Ovary (tissue), 9 donors: ENCODE results near the gene RGS19. TPM values are rescaled to one million over a fixed set of nuclear protein-coding genes. Genes with fewer than 3 reads are reported as not detected.

ENCODE experiments used
- DNase-seq, 5 donors: peaks; one replicate each; pipeline ENCODE4 v3.0.0-alpha.2; 2019 to 2020
- H3K27ac ChIP-seq, 2 donors: fragments of 200-600 bp; one replicate each; pipeline versions ENCODE4 v1.5.1 to v1.8.0; 2019 to 2022
- H3K27me3 ChIP-seq: fragments of 200-600 bp; one replicate; pipeline ENCODE4 v1.8.0; 2022
- H3K36me3 ChIP-seq: fragments of 200-600 bp; sonication (generic); one replicate; pipeline ENCODE4 v1.5.1; 2019
- H3K4me1 ChIP-seq: one replicate; pipeline ENCODE4 v1.8.1; 2013; ENCODE audit warnings: mild to moderate bottlenecking, moderate library complexity; ENCODE audit not compliant: insufficient read depth
- H3K4me3 ChIP-seq: fragments of 200-600 bp; sonication (generic); one replicate; pipeline ENCODE4 v1.5.1; 2017
- H3K9me3 ChIP-seq, 2 donors: fragments of 200-600 bp in 1 of 2; sonication (generic) in 1 of 2; one replicate each; pipeline versions ENCODE4 v1.5.1 to v1.8.1; 2013 to 2019; ENCODE audit warnings: mild to moderate bottlenecking in 1 of 2, moderate library complexity in 1 of 2
- EP300 ChIP-seq: sonication (generic); formaldehyde crosslinking; IDR thresholded peaks from one replicate; pipeline ENCODE4 v1.6.1; 2017; ENCODE audit warnings: antibody characterized with exemption
- POLR2A ChIP-seq: fragments of 450-650 bp; IDR thresholded peaks from one replicate; pipeline ENCODE4 v1.6.1; 2017; ENCODE audit warnings: antibody characterized with exemption, mild to moderate bottlenecking, moderate library complexity
- WGBS, 3 donors: extraction: QIAGEN DNeasy Blood & Tissue Kit in 1 of 3; methylation state at CpG; one replicate each; pipeline versions ENCODE4 v1.1.5 to v1.1.7; 2013 to 2017; 5-methylcytosine and 5-hydroxymethylcytosine counted together
- intact Hi-C, 4 donors: fragments of 100-400 bp; cut with DNase I; formaldehyde crosslinking; loops; one replicate each; pipeline versions ENCODE4 v1.11.0 to v1.15.1; 2022 to 2023
- polyA plus RNA-seq, 2 donors: library from polyadenylated mRNA; stranded (reverse); fragments of 200-250 nt in 1 of 2; fragments of 350-450 nt in 1 of 2; fragmentation: Illumina TruSeq in 1 of 2; extraction: RNeasy Lipid Tissue Mini Kit (QIAGEN cat#74804) in 1 of 2; gene quantifications; one replicate each; pipeline ENCODE4 v1.2.3, GENCODE V29; 2013 to 2014
- total RNA-seq, 7 donors: library from RNA; depleted of rRNA in 2 of 7; stranded (reverse); fragments of >200 nt in 2 of 7; fragmentation: NEBNext Ultra II Directional in 3 of 7; extraction: Animal tissue kit (Norgen Biotek cat#: 25700) in 3 of 7; gene quantifications; one replicate each; pipeline versions ENCODE4 v1.1.0 to v1.2.4, GENCODE V29; 2016 to 2023
- TF ChIP-seq, protein P1 (sequence below), 3 donors: fragments of 450-650 bp in 2 of 3; fragments of 200-600 bp in 1 of 3; IDR thresholded peaks; one replicate each; pipeline versions ENCODE4 v1.5.1 to v1.8.0; 2016 to 2022; ENCODE audit warnings: antibody characterized with exemption in 3 of 3, mild to moderate bottlenecking in 1 of 3
- donor health status: DM: no; HTN: no; CAD: no; lungs with moderate emphysema.
- donor health status: DM: no; HTN: no; CAD: no.
- donor health status: Bipolar disorder and iron deficiency.
- donor health status: DM: yes; HTN: yes; CAD: no.
- donor health status: DM: no; HTN: no; CAD: no.
- donor health status: DM: yes; HTN: yes; CAD: no.

Gene RGS19
- total and polyA plus RNA-seq, 9 donors: 2.1 to 7.6 (median 4.5) TPM

DNA sequence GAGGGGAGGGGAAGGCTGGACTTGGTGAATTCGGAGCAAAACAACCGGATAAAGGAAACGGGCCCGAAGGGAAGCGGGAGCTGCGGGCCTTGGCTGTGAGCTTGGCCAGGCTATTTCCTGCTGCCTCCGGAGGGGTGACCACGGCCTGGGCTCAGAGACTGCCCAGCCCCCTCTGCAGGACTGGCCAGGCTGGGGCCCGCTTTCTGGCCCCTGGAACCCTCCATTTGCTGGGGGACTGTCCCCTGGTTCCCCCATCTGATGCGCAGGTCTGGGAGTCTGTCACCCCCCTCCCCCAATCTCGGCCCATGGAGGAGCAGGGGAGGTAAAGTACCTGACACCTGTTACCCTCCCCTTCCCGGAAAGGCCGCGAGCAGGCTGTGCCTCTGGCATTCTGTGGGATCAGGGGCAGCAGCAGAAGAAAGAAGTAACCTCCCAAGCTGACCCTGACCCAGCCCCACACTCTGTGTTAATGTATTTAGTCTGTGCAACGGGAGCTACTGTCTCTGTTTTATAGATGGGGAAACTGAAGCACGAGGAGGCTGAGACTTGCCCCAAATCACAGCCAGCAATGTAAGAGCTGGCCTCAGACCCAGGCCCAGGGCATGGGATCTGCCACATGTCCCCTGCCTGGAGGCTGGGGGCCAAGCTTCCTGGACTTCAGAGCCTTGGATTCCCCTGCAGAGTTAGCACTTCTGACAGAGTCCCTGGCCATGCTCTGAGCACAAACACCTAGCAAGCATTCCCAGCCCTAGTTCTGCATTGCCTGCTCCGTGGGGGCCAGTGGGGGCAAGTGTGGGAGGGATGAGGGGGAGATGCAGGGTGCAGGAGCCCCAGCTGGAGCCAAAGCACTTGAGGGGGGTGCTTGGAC is 39.8 kb downstream of the RGS19 start:
- WGBS, 3 donors: 5 to 7% (median 7%) methylated on average over 17 of the region's 17 CpGs
- Histone ChIP-seq H3K27ac (no peak overlapping the region), H3K9me3 (no peaks in the 10 kb centered on the region), H3K4me1 (peaks cover 2% of the 10 kb centered on the region), H3K36me3 (no peaks in the 10 kb centered on the region), H3K4me3 (no peak overlapping the region), H3K27me3 (peaks cover 2% of the 10 kb centered on the region)
- intact Hi-C loops: loop anchor here in 1 of 4 donors (10.0 kb wide), 1 partner anchor 75 kb away; no protein-coding TSS in a partner anchor
- DNase-seq: no peak
- TF ChIP-seq, protein P1, sequence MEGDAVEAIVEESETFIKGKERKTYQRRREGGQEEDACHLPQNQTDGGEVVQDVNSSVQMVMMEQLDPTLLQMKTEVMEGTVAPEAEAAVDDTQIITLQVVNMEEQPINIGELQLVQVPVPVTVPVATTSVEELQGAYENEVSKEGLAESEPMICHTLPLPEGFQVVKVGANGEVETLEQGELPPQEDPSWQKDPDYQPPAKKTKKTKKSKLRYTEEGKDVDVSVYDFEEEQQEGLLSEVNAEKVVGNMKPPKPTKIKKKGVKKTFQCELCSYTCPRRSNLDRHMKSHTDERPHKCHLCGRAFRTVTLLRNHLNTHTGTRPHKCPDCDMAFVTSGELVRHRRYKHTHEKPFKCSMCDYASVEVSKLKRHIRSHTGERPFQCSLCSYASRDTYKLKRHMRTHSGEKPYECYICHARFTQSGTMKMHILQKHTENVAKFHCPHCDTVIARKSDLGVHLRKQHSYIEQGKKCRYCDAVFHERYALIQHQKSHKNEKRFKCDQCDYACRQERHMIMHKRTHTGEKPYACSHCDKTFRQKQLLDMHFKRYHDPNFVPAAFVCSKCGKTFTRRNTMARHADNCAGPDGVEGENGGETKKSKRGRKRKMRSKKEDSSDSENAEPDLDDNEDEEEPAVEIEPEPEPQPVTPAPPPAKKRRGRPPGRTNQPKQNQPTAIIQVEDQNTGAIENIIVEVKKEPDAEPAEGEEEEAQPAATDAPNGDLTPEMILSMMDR (IDR thresholded peaks at IDR 0.05): no peak
- TF ChIP-seq EP300 (no peak), POLR2A (no peak)

DNA sequence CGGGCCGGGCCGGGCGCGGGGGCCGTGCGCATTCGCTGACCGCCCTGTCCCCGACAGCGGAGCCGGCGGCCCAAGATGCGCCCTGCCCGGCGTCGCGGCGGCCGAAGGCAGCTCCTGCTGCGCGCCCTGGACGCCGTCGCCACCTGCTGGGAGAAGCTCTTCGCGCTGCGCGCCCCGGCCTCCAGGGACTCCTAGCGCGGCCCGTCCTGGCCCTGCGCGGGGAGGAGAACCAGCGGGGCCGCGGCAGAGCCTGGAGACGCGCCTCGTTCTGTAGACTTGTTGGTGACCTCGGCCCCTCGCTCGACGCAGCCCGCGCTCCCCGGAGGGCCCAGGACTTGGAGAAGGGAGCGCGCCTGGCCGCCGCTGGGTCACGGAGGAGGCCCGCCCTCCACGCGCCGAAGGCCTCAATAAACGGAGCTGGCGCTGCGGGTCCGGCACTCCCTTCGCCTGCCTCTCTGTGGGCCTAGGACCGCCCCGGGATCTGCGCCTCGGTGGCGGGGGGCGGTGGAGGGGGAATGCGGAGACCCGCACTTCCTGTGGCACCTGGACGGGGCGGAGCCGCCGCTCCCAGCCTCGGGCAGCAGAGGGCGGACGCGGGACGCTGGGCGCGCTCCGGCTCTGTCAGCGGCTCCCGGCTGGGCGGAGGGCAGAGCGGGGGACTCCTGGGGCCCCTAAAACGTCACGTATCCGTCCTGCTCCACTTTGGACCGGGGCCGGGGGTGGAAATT is 40.6 kb downstream of the RGS19 start:
- H3K4me1 ChIP-seq: peaks cover 5% of the 10 kb centered on the region
- DNase-seq: peak; percentile 37 to 75 (median 63)
- TF ChIP-seq, protein P1 (IDR thresholded peaks at IDR 0.05): peak; percentile 29 to 65 (median 44)
- TF ChIP-seq POLR2A: no peak
- no peak for TF ChIP-seq EP300
- intact Hi-C loops: loop anchor here in 1 of 4 donors (10.0 kb wide), 1 partner anchor 76 kb away; no protein-coding TSS in a partner anchor
- no peaks in the 10 kb centered on the region for H3K36me3 ChIP-seq
- H3K9me3 ChIP-seq: no peaks in the 10 kb centered on the region
- H3K27ac ChIP-seq: no peak overlapping the region
- WGBS, 3 donors: 0 to 1% (median 0%) methylated on average over 63 to 90 of the region's 91 CpGs
- H3K27me3 ChIP-seq: peaks cover 2% of the 10 kb centered on the region
- peak overlapping the region; percentile 32 for H3K4me3 ChIP-seq

DNA sequence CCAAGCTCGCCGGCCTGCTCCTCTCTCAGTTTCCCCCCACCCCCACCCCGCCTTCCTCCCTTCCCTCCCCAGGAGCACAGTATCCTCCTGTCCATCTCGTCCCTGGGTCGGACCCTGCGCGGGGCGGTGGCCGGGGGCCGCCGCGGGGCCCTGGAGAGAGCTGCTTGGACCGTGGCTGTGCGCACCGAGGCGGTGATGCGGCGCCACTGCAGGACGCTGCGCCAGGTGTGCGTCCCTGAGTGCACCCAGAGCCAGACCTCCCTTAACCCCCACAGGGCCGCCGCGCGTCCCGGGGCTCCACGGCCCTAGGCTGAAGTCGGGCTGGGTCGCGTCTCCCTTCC is 41.1 kb downstream of the RGS19 start:
- Histone ChIP-seq H3K4me1 (peaks cover 5% of the 10 kb centered on the region), H3K27me3 (peaks cover 2% of the 10 kb centered on the region), H3K9me3 (no peaks in the 10 kb centered on the region), H3K36me3 (no peaks in the 10 kb centered on the region), H3K4me3 (no peak overlapping the region), H3K27ac (no peak overlapping the region)
- TF ChIP-seq, protein P1 (IDR thresholded peaks at IDR 0.05): no peak
- no peak for TF ChIP-seq EP300
- no peak for TF ChIP-seq POLR2A
- no peak for DNase-seq
- intact Hi-C loops: loop anchor here in 1 of 4 donors (10.0 kb wide), 1 partner anchor 77 kb away; no protein-coding TSS in a partner anchor
- 0 to 1% (median 1%) methylated on average over 5 to 30 of the region's 30 CpGs for WGBS, 3 donors

DNA sequence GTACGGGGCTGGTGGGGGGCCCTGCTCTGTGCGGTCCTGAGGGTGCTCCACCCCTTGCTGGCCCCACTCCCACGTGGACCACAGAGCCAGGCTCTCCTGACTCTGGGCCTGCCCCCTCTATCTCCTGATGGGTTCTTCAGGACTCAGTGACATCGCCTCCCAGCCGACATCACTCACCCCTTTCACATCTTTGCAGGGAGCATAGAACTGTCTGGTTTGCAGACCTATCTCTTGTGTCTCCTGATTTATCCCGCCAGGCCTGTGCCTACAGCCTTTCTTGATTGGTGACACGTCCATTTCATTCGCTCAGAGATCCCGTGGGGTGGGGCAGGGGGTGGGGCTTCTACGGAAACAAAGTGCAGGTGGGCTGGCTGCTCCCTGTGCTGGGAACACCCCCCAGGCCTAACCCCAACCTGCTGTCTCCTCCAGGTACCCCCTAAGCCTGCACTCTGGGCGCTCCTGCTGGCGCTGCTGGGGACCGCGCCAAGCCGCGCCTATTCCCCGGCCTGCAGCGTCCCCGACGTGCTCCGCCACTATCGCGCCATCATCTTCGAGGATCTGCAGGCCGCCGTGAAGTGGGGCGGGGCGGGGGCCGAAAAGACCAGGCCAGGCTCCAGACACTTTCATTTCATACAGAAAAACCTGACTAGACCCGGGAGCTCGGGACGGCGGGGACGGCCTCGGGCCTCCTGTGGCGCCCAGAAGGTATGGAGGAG is 41.7 kb downstream of the RGS19 start:
- DNase-seq: no peak
- TF ChIP-seq, protein P1 (IDR thresholded peaks at IDR 0.05): no peak
- TF ChIP-seq POLR2A (no peak), EP300 (no peak)
- Histone ChIP-seq H3K9me3 (no peaks in the 10 kb centered on the region), H3K27ac (no peak overlapping the region), H3K4me1 (peaks cover 5% of the 10 kb centered on the region), H3K4me3 (no peak overlapping the region), H3K27me3 (peaks cover 2% of the 10 kb centered on the region), H3K36me3 (no peaks in the 10 kb centered on the region)
- WGBS, 3 donors: 8 to 11% (median 10%) methylated on average over 36 of the region's 36 CpGs
- intact Hi-C loops: loop anchor here in 1 of 4 donors (10.0 kb wide), 1 partner anchor 77 kb away; no protein-coding TSS in a partner anchor
